Activated CD4-positive, alpha-beta T cell treated with anti-CD3 and anti-CD28 coated beads, Interleukin-2, Interleukin-6, amounts not matched to agents 100 ng/mL and 50 ng/mL, durations not matched to agents 16 hours and 8 hours (primary cell): ENCODE data around the gene TMA7.
"Not testable (repeated sequence)": the region's sequence is repeated elsewhere in the genome, so short reads cannot be mapped to it uniquely, and the experiment has no call there.

ENCODE experiments used
- DNase-seq: peaks from one replicate; pipeline ENCODE4 v3.0.0-alpha.2; 2020

The TMA7 gene

GRCh38 chr3:48439820-48440589, at the start of gene TMA7, which contains the start of gene CCDC51:
TMA7 (plus strand) TSS chr3:48440257; CDS start chr3:48440297, 40 bp downstream.
CCDC51 (minus strand) TSS chr3:48440119; CDS start chr3:48435128, 4,991 bp downstream.
- peak; percentile 100 for DNase-seq

- peak; percentile 26 for DNase-seq
Observed at GRCh38 chr3:48394391-48394790, 45.7 kb upstream of the TMA7 start.

- no peak for DNase-seq
Observed at GRCh38 chr3:48395714-48396113, 44.3 kb upstream of the TMA7 start.

- DNase-seq: no peak
Observed at GRCh38 chr3:48397767-48398681, 42.0 kb upstream of the TMA7 start.

GRCh38 chr3:48398701-48399386, 41.2 kb upstream of the TMA7 start:
- DNase-seq: no peak

GRCh38 chr3:48399387-48400172, 40.5 kb upstream of the TMA7 start:
- no peak for DNase-seq

- DNase-seq: peak; percentile 76
Observed at GRCh38 chr3:48400824-48401433, 39.1 kb upstream of the TMA7 start.

GRCh38 chr3:48401434-48401901, 38.6 kb upstream of the TMA7 start:
- DNase-seq: not testable (repeated sequence)

GRCh38 chr3:48402281-48402732, 37.8 kb upstream of the TMA7 start:
- DNase-seq: no peak

GRCh38 chr3:48402907-48403306, 37.1 kb upstream of the TMA7 start:
- DNase-seq: no peak

- no peak for DNase-seq
Observed at GRCh38 chr3:48403533-48404439, 36.3 kb upstream of the TMA7 start.

GRCh38 chr3:48404440-48405342, 35.4 kb upstream of the TMA7 start:
- no peak for DNase-seq

GRCh38 chr3:48405343-48405881, 34.6 kb upstream of the TMA7 start:
- DNase-seq: no peak

- no peak for DNase-seq
Observed at GRCh38 chr3:48405971-48406370, 34.1 kb upstream of the TMA7 start.

GRCh38 chr3:48406443-48407431, 33.3 kb upstream of the TMA7 start:
- no peak for DNase-seq

- DNase-seq: no peak
Observed at GRCh38 chr3:48407542-48408099, 32.4 kb upstream of the TMA7 start.

GRCh38 chr3:48408823-48409281, 31.2 kb upstream of the TMA7 start:
- DNase-seq: no peak
